ENCODE results near the gene CLASRP. TPM values are rescaled to one million over a fixed set of nuclear protein-coding genes. Genes with fewer than 3 reads are reported as not detected.

The CLASRP gene
- total RNA-seq, 1 experiment from 2014 or later = 87.1 TPM

- DNase-seq = no peak
- peaks cover 8% of the 10 kb centered on the region for H4K20me1 ChIP-seq (ENCODE audit: control insufficient read depth, insufficient read depth, insufficient read length)
- H3K36me3 Mint-ChIP-seq (ENCODE audit: insufficient read depth in 1 of 3, low read depth in 3 of 3) = peaks cover 0 to 4% (median 0%) of the 10 kb centered on the region in 3 experiments; a peak in 2 of 7 replicates
Measured at GRCh38 chr19:45113628-45114027, 74.8 kb downstream of the CLASRP start.

More at GRCh38 chr19:45113628-45114027, 74.8 kb downstream of the CLASRP start:
- Histone ChIP-seq H3K23ac (ENCODE audit: insufficient read length, low read depth, low read length) (no peak overlapping the region), H3K18ac (ENCODE audit: insufficient read length, low read depth, low read length) (no peak overlapping the region), H2BK5ac (ENCODE audit: insufficient read length, low read length) (no peak overlapping the region), H3K27ac (ENCODE audit: insufficient read length, low read depth, low read length) (no peak overlapping the region), H3K79me2 (ENCODE audit: insufficient read depth, low read length) (peaks cover 12% of the 10 kb centered on the region; the same call in 1 of the 2 replicates), H2AFZ (ENCODE audit: low read length) (no peak overlapping the region), H3K4me2 (ENCODE audit: insufficient read depth, insufficient read length, low read length) (no peak overlapping the region), H3K56ac (ENCODE audit: insufficient read length, low read depth, low read length) (no peak overlapping the region), H4K8ac (replicated peaks; ENCODE audit: insufficient read length, low read depth, low read length) (no peak overlapping the region), H3K14ac (ENCODE audit: insufficient read depth, low read length) (no peak overlapping the region), H3K79me1 (ENCODE audit: insufficient read depth, low read depth, low read length, poor library complexity, severe bottlenecking) (no peaks in the 10 kb centered on the region), H3K4me1 (ENCODE audit: insufficient read depth, low read length) (no peaks in the 10 kb centered on the region; the same call in 1 of the 2 replicates), H3K4ac (ENCODE audit: low read depth, low read length) (no peak overlapping the region), H3K27me3 (ENCODE audit: insufficient read depth, low read length) (no peaks in the 10 kb centered on the region), H3K9ac (ENCODE audit: extremely low read depth, insufficient read length, low read length) (no peak overlapping the region), H2BK15ac (ENCODE audit: low read depth, low read length) (no peak overlapping the region), H2BK120ac (ENCODE audit: low read depth, low read length, poor library complexity, severe bottlenecking) (no peak overlapping the region), H4K91ac (ENCODE audit: insufficient read length, low read depth, low read length) (no peak overlapping the region), H4K5ac (ENCODE audit: insufficient read length, low read depth, low read length) (no peak overlapping the region), H2BK12ac (ENCODE audit: insufficient read length, low read depth, low read length) (no peak overlapping the region), H3T11ph (ENCODE audit: low read length) (no peak overlapping the region), H3K9me3 (ENCODE audit: control insufficient read depth, low read depth, low read length) (no peaks in the 10 kb centered on the region), H3K23me2 (ENCODE audit: insufficient read length, low read depth, low read length, poor library complexity, severe bottlenecking) (no peaks in the 10 kb centered on the region), H2BK20ac (ENCODE audit: low read depth, low read length, poor library complexity, severe bottlenecking) (no peak overlapping the region), H2AK5ac (ENCODE audit: insufficient read length, low read length) (no peak overlapping the region)
- Mint-ChIP-seq H3K4me1 (peaks cover 12 to 37% of the 10 kb centered on the region in 2 experiments), H3K4me3 (no peak overlapping the region), H3K27me3 (ENCODE audit: low read depth) (no peaks in the 10 kb centered on the region), H3K27ac (no peak overlapping the region; a peak in 2 of 7 replicates), H3K9me3 (no peaks in the 10 kb centered on the region)
- WGBS (ENCODE audit: extremely low coverage, insufficient read length, low lambda C conversion rate) = no CpG with 5 or more reads among the region's 9 CpGs
- TF ChIP-seq, protein P1, sequence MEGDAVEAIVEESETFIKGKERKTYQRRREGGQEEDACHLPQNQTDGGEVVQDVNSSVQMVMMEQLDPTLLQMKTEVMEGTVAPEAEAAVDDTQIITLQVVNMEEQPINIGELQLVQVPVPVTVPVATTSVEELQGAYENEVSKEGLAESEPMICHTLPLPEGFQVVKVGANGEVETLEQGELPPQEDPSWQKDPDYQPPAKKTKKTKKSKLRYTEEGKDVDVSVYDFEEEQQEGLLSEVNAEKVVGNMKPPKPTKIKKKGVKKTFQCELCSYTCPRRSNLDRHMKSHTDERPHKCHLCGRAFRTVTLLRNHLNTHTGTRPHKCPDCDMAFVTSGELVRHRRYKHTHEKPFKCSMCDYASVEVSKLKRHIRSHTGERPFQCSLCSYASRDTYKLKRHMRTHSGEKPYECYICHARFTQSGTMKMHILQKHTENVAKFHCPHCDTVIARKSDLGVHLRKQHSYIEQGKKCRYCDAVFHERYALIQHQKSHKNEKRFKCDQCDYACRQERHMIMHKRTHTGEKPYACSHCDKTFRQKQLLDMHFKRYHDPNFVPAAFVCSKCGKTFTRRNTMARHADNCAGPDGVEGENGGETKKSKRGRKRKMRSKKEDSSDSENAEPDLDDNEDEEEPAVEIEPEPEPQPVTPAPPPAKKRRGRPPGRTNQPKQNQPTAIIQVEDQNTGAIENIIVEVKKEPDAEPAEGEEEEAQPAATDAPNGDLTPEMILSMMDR (conservative IDR thresholded peaks at IDR 0.05) = no peak
